Transverse colon (tissue), 3 donors: ENCODE measurements around the gene TSPAN17.

ENCODE experiments used
- POLR2A ChIP-seq: fragments of 450-650 bp; IDR thresholded peaks from one replicate; pipeline ENCODE4 v1.6.1; 2016; ENCODE audit warnings: antibody characterized with exemption, mild to moderate bottlenecking, moderate library complexity
- TF ChIP-seq, protein P1 (sequence below), 5 experiments: fragments of 200-600 bp in 3 of 5; fragments of 450-650 bp in 2 of 5; sonication (generic) in 3 of 5; IDR thresholded peaks; 1 replicate in 2 of 5; 2 replicates in 3 of 5; pipeline ENCODE4 v1.5.1; 2016 to 2017; ENCODE audit warnings: antibody characterized with exemption in 5 of 5, inconsistent platforms in 3 of 5, mild to moderate bottlenecking in 2 of 5, moderate library complexity in 1 of 5

DNA sequence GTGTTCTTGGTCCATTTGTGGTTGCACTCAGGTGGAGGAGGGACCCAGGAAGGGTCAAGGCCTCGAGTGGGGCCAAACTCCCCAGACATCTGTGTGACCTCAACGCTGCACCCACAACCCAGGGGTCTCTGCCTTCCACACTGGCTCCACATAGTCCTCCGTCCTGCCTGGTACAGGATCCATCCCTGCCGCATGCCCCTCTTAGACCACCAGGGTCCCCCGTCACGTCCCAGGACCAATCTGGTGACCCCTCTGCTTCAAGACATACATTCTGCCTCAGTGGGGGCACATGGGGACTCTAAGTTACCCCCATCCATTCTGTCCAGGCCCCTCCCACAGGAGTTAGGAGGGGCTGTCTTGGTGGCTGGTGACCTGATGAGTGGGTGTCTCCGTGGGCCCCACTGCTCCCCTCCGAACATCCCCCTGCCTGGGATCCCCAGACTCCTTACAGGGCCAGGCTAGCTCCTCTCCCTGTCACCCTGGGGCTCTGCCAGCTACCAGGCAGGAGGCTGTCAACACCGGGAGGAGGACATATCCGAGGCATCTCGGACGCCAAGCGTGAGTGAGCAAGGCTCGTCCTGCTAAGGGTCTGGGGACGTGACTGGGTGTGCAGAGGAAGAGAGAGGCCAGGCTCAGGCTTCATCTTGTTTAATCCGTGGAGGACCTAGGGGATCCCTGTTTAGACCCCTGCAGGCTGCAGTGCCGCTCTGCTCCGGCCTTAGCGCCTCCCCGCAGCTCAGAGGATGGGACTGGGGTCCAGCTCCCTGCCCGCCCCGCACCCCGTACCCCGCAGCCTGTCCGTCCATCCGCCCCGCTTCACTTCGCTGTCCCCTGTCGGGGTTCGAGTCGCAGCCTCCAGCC lies 32.3 kb downstream of the TSPAN17 start:
- TF ChIP-seq, protein P1, sequence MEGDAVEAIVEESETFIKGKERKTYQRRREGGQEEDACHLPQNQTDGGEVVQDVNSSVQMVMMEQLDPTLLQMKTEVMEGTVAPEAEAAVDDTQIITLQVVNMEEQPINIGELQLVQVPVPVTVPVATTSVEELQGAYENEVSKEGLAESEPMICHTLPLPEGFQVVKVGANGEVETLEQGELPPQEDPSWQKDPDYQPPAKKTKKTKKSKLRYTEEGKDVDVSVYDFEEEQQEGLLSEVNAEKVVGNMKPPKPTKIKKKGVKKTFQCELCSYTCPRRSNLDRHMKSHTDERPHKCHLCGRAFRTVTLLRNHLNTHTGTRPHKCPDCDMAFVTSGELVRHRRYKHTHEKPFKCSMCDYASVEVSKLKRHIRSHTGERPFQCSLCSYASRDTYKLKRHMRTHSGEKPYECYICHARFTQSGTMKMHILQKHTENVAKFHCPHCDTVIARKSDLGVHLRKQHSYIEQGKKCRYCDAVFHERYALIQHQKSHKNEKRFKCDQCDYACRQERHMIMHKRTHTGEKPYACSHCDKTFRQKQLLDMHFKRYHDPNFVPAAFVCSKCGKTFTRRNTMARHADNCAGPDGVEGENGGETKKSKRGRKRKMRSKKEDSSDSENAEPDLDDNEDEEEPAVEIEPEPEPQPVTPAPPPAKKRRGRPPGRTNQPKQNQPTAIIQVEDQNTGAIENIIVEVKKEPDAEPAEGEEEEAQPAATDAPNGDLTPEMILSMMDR (IDR thresholded peaks at IDR 0.05) = no peak
- TF ChIP-seq POLR2A = no peak
